H9 (cell line): ENCODE data around the gene SEMA3F. TPM values are rescaled to one million over a fixed set of nuclear protein-coding genes. Genes with fewer than 3 reads are reported as not detected.

Experiments
- DNase-seq: peaks from one replicate; pipeline ENCODE4 v3.0.0-alpha.2; 2017
- H2AFZ ChIP-seq: one replicate; pipeline ENCODE4 v1.6.1; 2013; ENCODE audit warnings: mild to moderate bottlenecking, low read length, control low read depth, moderate library complexity
- H2AK5ac ChIP-seq: 2 replicates; pipeline ENCODE4 v1.6.1; 2013; ENCODE audit warnings: low read length, control low read depth, mixed read lengths; ENCODE audit not compliant: insufficient read length
- H2BK120ac ChIP-seq: one replicate; pipeline ENCODE4 v1.6.1; 2013; ENCODE audit warnings: low read depth, mild to moderate bottlenecking, low read length, control low read depth, inconsistent platforms; ENCODE audit not compliant: poor library complexity, severe bottlenecking
- H2BK12ac ChIP-seq: 2 replicates; pipeline ENCODE4 v1.6.1; 2013; ENCODE audit warnings: low read length, control low read depth, mixed read lengths, low read depth; ENCODE audit not compliant: insufficient read length
- H2BK15ac ChIP-seq: 2 replicates; pipeline ENCODE4 v1.6.1; 2013; ENCODE audit warnings: low read depth, low read length, control low read depth
- H2BK20ac ChIP-seq: one replicate; pipeline ENCODE4 v1.6.1; 2013; ENCODE audit warnings: low read depth, mild to moderate bottlenecking, low read length, control low read depth, inconsistent platforms; ENCODE audit not compliant: poor library complexity, severe bottlenecking
- H2BK5ac ChIP-seq: 2 replicates; pipeline ENCODE4 v1.6.1; 2013; ENCODE audit warnings: low read length, control low read depth, mixed read lengths; ENCODE audit not compliant: insufficient read length
- H3K14ac ChIP-seq: 2 replicates; pipeline ENCODE4 v1.6.1; 2013; ENCODE audit warnings: low read length, control low read depth; ENCODE audit not compliant: insufficient read depth
- H3K18ac ChIP-seq: 2 replicates; pipeline ENCODE4 v1.6.1; 2013; ENCODE audit warnings: low read depth, mild to moderate bottlenecking, mixed read lengths, low read length, control low read depth; ENCODE audit not compliant: insufficient read length
- H3K23ac ChIP-seq: 2 replicates; pipeline ENCODE4 v1.6.1; 2013; ENCODE audit warnings: low read length, control low read depth, mixed read lengths, low read depth; ENCODE audit not compliant: insufficient read length
- H3K23me2 ChIP-seq: 2 replicates; pipeline ENCODE4 v1.6.1; 2013; ENCODE audit warnings: low read depth, mild to moderate bottlenecking, mixed read lengths, low read length, control low read depth; ENCODE audit not compliant: insufficient read length, poor library complexity, severe bottlenecking
- H3K27ac ChIP-seq: 2 replicates; pipeline ENCODE4 v1.5.1; 2013; ENCODE audit warnings: low read length, control low read depth, mixed read lengths, low read depth; ENCODE audit not compliant: insufficient read length
- H3K27me3 ChIP-seq: 2 replicates; pipeline ENCODE4 v1.6.1; 2013; ENCODE audit warnings: low read length, control low read depth, inconsistent platforms; ENCODE audit not compliant: insufficient read depth
- H3K4ac ChIP-seq: 2 replicates; pipeline ENCODE4 v1.6.1; 2013; ENCODE audit warnings: low read depth, mild to moderate bottlenecking, control low read depth, inconsistent platforms, low read length, moderate library complexity
- H3K4me1 ChIP-seq: 2 replicates; pipeline ENCODE4 v1.6.1; 2013; ENCODE audit warnings: low read length, control low read depth, inconsistent platforms; ENCODE audit not compliant: insufficient read depth
- H3K4me2 ChIP-seq: 2 replicates; pipeline ENCODE4 v1.6.1; 2013; ENCODE audit warnings: low read length, control low read depth, mixed read lengths; ENCODE audit not compliant: insufficient read length, insufficient read depth
- H3K56ac ChIP-seq: 2 replicates; pipeline ENCODE4 v1.6.1; 2013; ENCODE audit warnings: low read depth, mild to moderate bottlenecking, mixed read lengths, low read length, control low read depth; ENCODE audit not compliant: insufficient read length
- H3K79me1 ChIP-seq: 2 replicates; pipeline ENCODE4 v1.6.1; 2013; ENCODE audit warnings: low read depth, mild to moderate bottlenecking, moderate library complexity, low read length, control low read depth, inconsistent platforms; ENCODE audit not compliant: insufficient read depth, poor library complexity, severe bottlenecking
- H3K79me2 ChIP-seq: 2 replicates; pipeline ENCODE4 v1.6.1; 2013; ENCODE audit warnings: low read length, control low read depth, inconsistent platforms; ENCODE audit not compliant: insufficient read depth
- H3K9ac ChIP-seq: 2 replicates; pipeline ENCODE4 v1.6.1; 2013; ENCODE audit warnings: low read length, control low read depth, mixed read lengths; ENCODE audit not compliant: insufficient read length; ENCODE audit errors: extremely low read depth
- H3K9me3 ChIP-seq: one replicate; pipeline ENCODE4 v1.6.1; 2013; ENCODE audit warnings: low read depth, low read length, inconsistent platforms; ENCODE audit not compliant: control insufficient read depth
- H3T11ph ChIP-seq: one replicate; pipeline ENCODE4 v1.6.1; 2013; ENCODE audit warnings: mild to moderate bottlenecking, low read length, control low read depth, inconsistent platforms
- H4K20me1 ChIP-seq: one replicate; pipeline ENCODE4 v1.6.1; 2013; ENCODE audit not compliant: control insufficient read depth, insufficient read length, insufficient read depth
- H4K5ac ChIP-seq: 2 replicates; pipeline ENCODE4 v1.6.1; 2013; ENCODE audit warnings: low read depth, mild to moderate bottlenecking, mixed read lengths, low read length, control low read depth; ENCODE audit not compliant: insufficient read length
- H4K8ac ChIP-seq: replicated peaks from 2 replicates; pipeline ENCODE4 v1.6.1; 2013; ENCODE audit warnings: low read length, control low read depth, mixed read lengths, low read depth; ENCODE audit not compliant: insufficient read length
- H4K91ac ChIP-seq: 2 replicates; pipeline ENCODE4 v1.6.1; 2013; ENCODE audit warnings: low read depth, mild to moderate bottlenecking, moderate library complexity, mixed read lengths, low read length, control low read depth; ENCODE audit not compliant: insufficient read length
- H3K27ac Mint-ChIP-seq, 3 experiments: 2 replicates in 2 of 3; 3 replicates in 1 of 3; pipeline ENCODE4 v1.8.0; 2020 to 2021; ENCODE audit warnings: mixed read lengths in 3 of 3, mild to moderate bottlenecking in 1 of 3, moderate library complexity in 1 of 3
- H3K27me3 Mint-ChIP-seq: 2 replicates; pipeline ENCODE4 v1.8.0; 2021; ENCODE audit warnings: low read depth, mild to moderate bottlenecking, moderate library complexity, mixed read lengths
- H3K36me3 Mint-ChIP-seq, 3 experiments: 2 replicates in 2 of 3; 3 replicates in 1 of 3; pipeline ENCODE4 v1.8.0; 2020 to 2021; ENCODE audit warnings: low read depth in 3 of 3, mixed read lengths in 3 of 3; ENCODE audit not compliant: insufficient read depth in 1 of 3
- H3K4me1 Mint-ChIP-seq, 2 experiments: 2 replicates each; pipeline ENCODE4 v1.8.0; 2020; ENCODE audit warnings: mixed read lengths in 2 of 2
- H3K4me3 Mint-ChIP-seq, 2 experiments: 2 replicates in 1 of 2; 3 replicates in 1 of 2; pipeline ENCODE4 v1.8.0; 2020 to 2021; ENCODE audit warnings: mild to moderate bottlenecking in 2 of 2, mixed read lengths in 2 of 2, moderate library complexity in 1 of 2
- H3K9me3 Mint-ChIP-seq, 2 experiments: 2 replicates in 1 of 2; 3 replicates in 1 of 2; pipeline ENCODE4 v1.8.0; 2020; ENCODE audit warnings: mild to moderate bottlenecking in 2 of 2, mixed read lengths in 2 of 2, moderate library complexity in 1 of 2
- CTCF ChIP-seq: fragments of 200-600 bp; sonication (generic); conservative IDR thresholded peaks from 3 replicates; pipeline ENCODE4 v1.8.0; 2021; ENCODE audit warnings: antibody characterized with exemption, mild to moderate bottlenecking
- WGBS: extraction: QIAGEN DNeasy Blood & Tissue Kit; methylation state at CpG from one replicate; pipeline ENCODE4 v1.1.7; 2013; ENCODE audit warnings: missing lambda C conversion rate, low lambda C conversion rate, mixed read lengths; ENCODE audit not compliant: insufficient read length; ENCODE audit errors: extremely low coverage; 5-methylcytosine and 5-hydroxymethylcytosine counted together
- total RNA-seq: library from RNA; stranded (reverse); gene quantifications from 2 replicates; pipeline ENCODE4 v1.2.1, GENCODE V29; 2021

The SEMA3F gene
- total RNA-seq, 1 experiment from 2014 or later: 14.3 TPM

- Histone ChIP-seq H4K8ac (no peak overlapping the region), H3K4me1 (no peaks in the 10 kb centered on the region), H3T11ph (no peak overlapping the region), H4K5ac (no peak overlapping the region), H3K23me2 (peaks cover 7% of the 10 kb centered on the region), H2BK5ac (no peak overlapping the region), H2BK120ac (no peak overlapping the region), H2AFZ (no peak overlapping the region), H3K23ac (no peak overlapping the region), H3K9me3 (no peaks in the 10 kb centered on the region), H4K20me1 (no peaks in the 10 kb centered on the region), H3K18ac (no peak overlapping the region), H2BK15ac (no peak overlapping the region), H3K4ac (no peak overlapping the region), H4K91ac (no peak overlapping the region), H3K56ac (no peak overlapping the region), H3K79me1 (no peaks in the 10 kb centered on the region), H3K27me3 (peaks cover 7% of the 10 kb centered on the region; the same call in 1 of the 2 replicates), H2BK12ac (no peak overlapping the region), H3K79me2 (no peaks in the 10 kb centered on the region), H3K4me2 (no peak overlapping the region), H2AK5ac (no peak overlapping the region), H3K9ac (no peak overlapping the region), H2BK20ac (no peak overlapping the region), H3K14ac (no peak overlapping the region), H3K27ac (no peak overlapping the region)
- WGBS: no CpG with 5 or more reads among the region's 16 CpGs
- 0 out of 5 replicates have a peak overlapping the region, but pooled peaks of 1 of the 2 experiments have one; percentile 5 for H3K4me3 Mint-ChIP-seq
- H3K27ac Mint-ChIP-seq: peak overlapping the region in 2 of 3 experiments; percentile 19 to 71; a peak in 4 of 7 replicates
- H3K36me3 Mint-ChIP-seq: no peaks in the 10 kb centered on the region
- TF ChIP-seq CTCF: no peak
- peaks cover 63% of the 10 kb centered on the region for H3K27me3 Mint-ChIP-seq
- H3K9me3 Mint-ChIP-seq: no peaks in the 10 kb centered on the region; a peak in 1 of 5 replicates
- no peak for DNase-seq
- peaks cover 22% of the 10 kb centered on the region in 2 experiments for H3K4me1 Mint-ChIP-seq
Measured at GRCh38 chr3:50202353-50203112, 47.4 kb downstream of the SEMA3F start.
